ENCODE measurements around the gene C19orf38. TPM values are rescaled to one million over a fixed set of nuclear protein-coding genes. Genes with fewer than 3 reads are reported as not detected.

C19orf38 gene
- total RNA-seq, 2 donors from 2014 or later = 2.4 to 3.5 TPM

- H3K27ac ChIP-seq = peak overlapping the region; percentile 71 to 86
- TF ChIP-seq CTCF (IDR thresholded peaks at IDR 0.05) = no peak
- ATAC-seq (ENCODE audit: insufficient number of reproducible peaks, low FRiP score, low read depth) (no peak), DNase-seq (ENCODE audit: low spot score) (no peak)
- no peaks in the 10 kb centered on the region for H3K9me3 ChIP-seq
- peaks cover 5 to 19% of the 10 kb centered on the region in 2 donors for H3K4me1 ChIP-seq (ENCODE audit: control insufficient read depth in 1 of 2, low read depth in 2 of 2)
- H3K27me3 ChIP-seq (replicated peaks; ENCODE audit: insufficient read depth) = no peaks in the 10 kb centered on the region
- H3K4me3 ChIP-seq = peak overlapping the region; percentile 66
- H3K36me3 ChIP-seq = no peaks in the 10 kb centered on the region
Measured at GRCh38 chr19:10870501-10870954, 22.3 kb downstream of the C19orf38 start.

GRCh38 chr19:10870955-10871603, 22.9 kb downstream of the C19orf38 start, which contains the start of gene CARM1:
CARM1 (plus strand) TSS chr19:10871553; CDS start chr19:10871703, 150 bp downstream.
- TF ChIP-seq CTCF (IDR thresholded peaks at IDR 0.05) = peak; percentile 53
- peaks cover 10 to 23% of the 10 kb centered on the region in 2 donors for H3K4me1 ChIP-seq (ENCODE audit: control insufficient read depth in 1 of 2, low read depth in 2 of 2)
- peak; percentile 90 for ATAC-seq (ENCODE audit: insufficient number of reproducible peaks, low FRiP score, low read depth)
- no peaks in the 10 kb centered on the region for H3K27me3 ChIP-seq (replicated peaks; ENCODE audit: insufficient read depth)
- no peaks in the 10 kb centered on the region for H3K9me3 ChIP-seq
- peak within 1 kb of the TSS; percentile 84 for H3K4me3 ChIP-seq
- peak; percentile 98 for DNase-seq (ENCODE audit: low spot score)
- peak within 1 kb of the TSS; percentile 71 to 86 for H3K27ac ChIP-seq
- H3K36me3 ChIP-seq = no peaks in the 10 kb centered on the region

GRCh38 chr19:10871711-10872545, 23.7 kb downstream of the C19orf38 start:
- no peaks in the 10 kb centered on the region for H3K9me3 ChIP-seq
- peaks cover 14 to 31% of the 10 kb centered on the region in 2 donors for H3K4me1 ChIP-seq (ENCODE audit: control insufficient read depth in 1 of 2, low read depth in 2 of 2)
- H3K27me3 ChIP-seq (replicated peaks; ENCODE audit: insufficient read depth) = no peaks in the 10 kb centered on the region
- no peak for DNase-seq (ENCODE audit: low spot score)
- peak overlapping the region; percentile 50 to 67 for H3K27ac ChIP-seq
- ATAC-seq (ENCODE audit: insufficient number of reproducible peaks, low FRiP score, low read depth) = no peak
- H3K36me3 ChIP-seq = no peaks in the 10 kb centered on the region
- peak; percentile 45 for TF ChIP-seq CTCF (IDR thresholded peaks at IDR 0.05)
- peak overlapping the region; percentile 84 for H3K4me3 ChIP-seq

- Histone ChIP-seq H3K4me1 (ENCODE audit: control insufficient read depth in 1 of 2, low read depth in 2 of 2) (peaks cover 21 to 38% of the 10 kb centered on the region in 2 donors), H3K9me3 (no peaks in the 10 kb centered on the region), H3K27ac (peak overlapping the region; percentile 33 to 67), H3K36me3 (no peaks in the 10 kb centered on the region), H3K4me3 (peak overlapping the region; percentile 84), H3K27me3 (replicated peaks; ENCODE audit: insufficient read depth) (no peaks in the 10 kb centered on the region)
- no peak for DNase-seq (ENCODE audit: low spot score)
- TF ChIP-seq CTCF (IDR thresholded peaks at IDR 0.05) = no peak
- no peak for ATAC-seq (ENCODE audit: insufficient number of reproducible peaks, low FRiP score, low read depth)
Measured at GRCh38 chr19:10872546-10873107, 24.4 kb downstream of the C19orf38 start.

GRCh38 chr19:10874024-10874423, 25.8 kb downstream of the C19orf38 start:
- H3K4me3 ChIP-seq = no peak overlapping the region
- DNase-seq (ENCODE audit: low spot score) (no peak), ATAC-seq (ENCODE audit: insufficient number of reproducible peaks, low FRiP score, low read depth) (no peak)
- TF ChIP-seq CTCF (IDR thresholded peaks at IDR 0.05) = no peak
- no peaks in the 10 kb centered on the region for H3K27me3 ChIP-seq (replicated peaks; ENCODE audit: insufficient read depth)
- no peaks in the 10 kb centered on the region for H3K36me3 ChIP-seq
- H3K9me3 ChIP-seq = no peaks in the 10 kb centered on the region
- H3K4me1 ChIP-seq (ENCODE audit: control insufficient read depth in 1 of 2, low read depth in 2 of 2) = peaks cover 29 to 43% of the 10 kb centered on the region in 2 donors
- no peak overlapping the region for H3K27ac ChIP-seq
